Effector CD8-positive, alpha-beta T cell (primary cell): ENCODE results near the gene ACTN4.

ENCODE experiments used
- DNase-seq: peaks from one replicate; lab custom pipeline; 2025; lab: John Stamatoyannopoulos, UW

Gene ACTN4

DNA sequence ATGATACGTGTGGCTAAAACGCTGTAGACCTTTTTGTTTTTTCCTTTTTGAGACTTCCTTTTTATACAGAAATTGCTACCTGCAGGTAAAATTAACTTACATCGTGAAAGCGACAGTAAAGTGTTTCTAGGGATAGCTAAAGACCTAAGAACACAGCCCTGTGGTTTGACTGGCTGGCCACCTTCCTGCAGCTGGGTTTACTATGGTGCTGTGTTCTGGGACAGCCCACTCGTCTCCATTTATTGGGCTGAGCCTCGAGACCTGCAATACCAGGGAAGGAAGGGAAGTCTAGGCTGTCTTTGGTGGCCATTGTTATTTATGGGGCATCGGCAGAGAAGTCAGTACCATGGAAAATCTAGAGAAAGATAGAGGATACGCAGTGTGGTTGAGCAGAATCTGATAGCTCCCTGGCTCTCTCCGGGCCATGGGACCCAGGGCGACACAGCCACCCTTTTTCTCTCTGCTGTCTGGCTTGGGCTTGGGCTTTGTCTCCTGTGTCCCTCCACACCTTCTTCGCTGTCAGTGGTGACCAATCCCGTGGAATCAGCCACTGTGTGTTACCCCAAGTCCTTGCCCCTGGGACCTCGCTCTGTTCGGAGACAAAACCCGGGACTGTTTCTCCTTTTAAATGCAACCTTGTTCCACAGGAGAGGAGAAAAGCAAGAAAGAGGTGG lies 30.9 kb downstream of the ACTN4 start:
- DNase-seq: no peak

DNA sequence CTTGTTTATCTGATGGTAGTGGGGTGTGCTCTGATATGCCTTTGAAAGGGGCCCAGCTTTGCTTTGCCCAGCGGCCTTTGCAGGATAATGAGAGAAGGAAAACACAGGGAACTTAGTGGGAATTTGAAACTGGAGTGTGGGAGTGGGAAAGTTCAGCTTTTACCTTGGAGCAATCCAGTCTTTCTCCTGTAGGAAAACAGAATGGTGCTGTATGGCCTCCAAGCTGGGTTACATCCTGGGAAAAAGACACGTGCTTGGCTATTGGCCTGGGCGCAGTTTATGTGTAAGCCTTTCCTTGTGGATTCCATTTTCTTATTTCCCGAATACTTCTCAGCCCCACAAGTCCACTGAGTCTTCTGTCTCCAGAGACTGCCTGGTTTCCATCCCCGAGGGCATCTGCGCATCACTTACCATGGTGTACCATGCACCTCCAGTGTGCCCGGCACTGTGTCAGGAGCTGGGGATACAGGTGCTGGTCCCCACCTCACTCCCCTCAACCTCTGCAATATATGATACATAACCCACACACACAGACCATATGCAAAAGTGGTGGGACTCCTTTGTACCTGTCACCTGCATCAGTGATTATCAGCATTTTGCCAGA lies 31.5 kb downstream of the ACTN4 start:
- no peak for DNase-seq

DNA sequence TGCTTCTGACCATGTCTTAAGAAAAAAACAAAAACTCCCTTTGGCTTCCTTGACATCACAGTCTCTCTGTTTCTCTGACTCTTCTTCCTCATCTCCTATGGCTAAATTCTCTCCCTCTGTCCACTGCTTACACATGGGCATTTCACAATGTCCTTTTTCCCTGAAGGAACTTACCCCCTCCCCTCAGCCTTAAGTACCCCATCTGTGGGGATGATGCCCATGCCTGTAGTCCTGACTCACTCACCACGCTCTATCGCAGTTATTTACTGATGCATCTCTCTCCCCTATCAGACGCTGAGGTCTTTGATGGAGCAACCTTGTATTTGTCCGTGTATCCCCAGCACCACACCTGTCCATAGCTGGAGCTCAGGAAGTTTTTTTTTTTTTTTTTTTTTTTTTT lies 32.4 kb downstream of the ACTN4 start:
- no peak for DNase-seq

DNA sequence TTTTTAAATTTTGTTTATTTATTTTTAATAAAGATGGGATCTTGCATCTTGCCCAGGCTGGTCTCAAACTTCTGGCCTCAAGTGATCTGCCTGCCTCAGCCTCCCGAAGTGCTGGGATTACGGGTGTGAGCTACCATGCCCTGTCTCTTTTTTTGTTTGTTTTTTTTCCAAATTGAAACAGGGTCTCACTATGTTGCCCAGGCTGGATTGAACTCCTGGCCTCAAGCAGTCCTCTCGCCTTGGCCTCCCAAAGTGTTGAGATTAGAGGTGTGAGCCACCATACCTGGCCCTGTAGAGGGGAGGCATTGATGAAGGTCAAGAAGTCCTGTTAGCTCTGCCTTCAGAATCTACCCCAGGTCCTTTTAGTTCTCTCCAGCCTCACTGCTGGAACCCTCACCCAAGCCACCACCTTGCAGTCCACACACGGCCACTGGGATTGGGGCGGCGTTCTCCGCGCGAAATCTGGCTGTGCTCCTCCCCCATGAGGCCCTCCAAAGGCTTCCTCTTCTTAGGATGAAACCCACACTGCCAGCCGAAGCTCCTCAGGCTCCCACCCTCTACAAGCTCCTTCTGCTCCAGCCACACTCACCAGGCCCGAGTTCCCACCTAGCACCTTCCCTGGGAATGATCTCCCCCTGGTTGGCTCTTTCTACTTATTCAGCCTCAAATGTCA lies 34.9 kb downstream of the ACTN4 start:
- no peak for DNase-seq

DNA sequence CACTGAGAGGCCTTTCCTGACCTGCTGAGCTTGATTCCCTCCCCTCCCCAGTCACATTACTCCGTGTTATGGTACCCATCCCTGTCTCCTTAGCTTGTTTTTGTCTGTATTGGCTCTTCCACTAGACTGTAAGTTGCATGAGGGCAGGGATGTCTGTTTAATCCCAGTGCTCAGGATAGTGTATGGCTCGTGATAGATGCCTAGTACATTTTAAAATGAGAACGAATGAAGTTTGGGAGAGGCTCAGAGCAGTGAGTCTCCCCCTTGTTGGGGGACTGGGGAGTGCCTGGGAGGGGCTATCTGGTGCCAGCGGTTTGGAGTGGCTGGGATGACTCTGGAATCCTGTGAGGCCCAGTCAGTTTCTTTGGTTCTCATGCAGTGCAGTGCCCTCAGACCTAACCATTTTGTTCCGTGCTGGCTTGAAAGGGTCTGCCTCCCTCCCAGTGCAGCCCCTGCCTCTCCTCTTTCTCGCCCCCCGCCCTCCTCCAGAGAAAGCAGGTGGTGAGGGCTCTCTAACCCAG lies 35.5 kb downstream of the ACTN4 start:
- DNase-seq: no peak

DNA sequence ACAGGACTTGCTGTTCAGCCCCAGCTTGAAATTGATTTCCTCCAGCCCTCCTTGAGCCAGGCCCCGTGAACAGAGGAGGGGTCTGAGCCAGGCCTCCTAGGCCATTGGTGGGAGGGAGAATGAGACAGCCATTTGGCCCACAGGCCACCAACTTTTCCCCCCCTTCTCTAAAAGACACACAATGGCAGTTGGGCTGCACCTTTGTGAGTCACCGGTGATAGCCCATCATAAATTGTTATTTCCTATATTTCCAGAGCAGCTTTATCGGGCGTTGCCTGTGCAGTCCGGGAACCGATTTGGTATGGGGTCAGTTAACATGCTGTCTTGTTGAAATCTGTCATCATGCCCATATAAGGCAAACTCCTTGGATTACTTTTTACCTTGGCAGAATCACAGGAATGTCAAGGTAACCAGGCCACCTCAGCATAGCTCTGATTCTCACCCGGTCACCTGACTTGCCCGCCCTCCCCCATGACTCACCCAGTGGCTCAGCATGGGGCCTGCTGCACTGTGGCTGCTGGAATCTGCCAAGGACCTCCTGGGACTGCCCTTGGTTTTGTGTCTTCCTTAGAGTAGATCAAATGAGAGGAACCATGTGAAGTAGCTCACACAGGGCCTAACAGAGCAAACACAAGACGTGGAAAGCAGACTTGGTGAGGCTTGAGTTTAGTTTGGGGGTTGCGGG lies 36.1 kb downstream of the ACTN4 start:
- no peak for DNase-seq

DNA sequence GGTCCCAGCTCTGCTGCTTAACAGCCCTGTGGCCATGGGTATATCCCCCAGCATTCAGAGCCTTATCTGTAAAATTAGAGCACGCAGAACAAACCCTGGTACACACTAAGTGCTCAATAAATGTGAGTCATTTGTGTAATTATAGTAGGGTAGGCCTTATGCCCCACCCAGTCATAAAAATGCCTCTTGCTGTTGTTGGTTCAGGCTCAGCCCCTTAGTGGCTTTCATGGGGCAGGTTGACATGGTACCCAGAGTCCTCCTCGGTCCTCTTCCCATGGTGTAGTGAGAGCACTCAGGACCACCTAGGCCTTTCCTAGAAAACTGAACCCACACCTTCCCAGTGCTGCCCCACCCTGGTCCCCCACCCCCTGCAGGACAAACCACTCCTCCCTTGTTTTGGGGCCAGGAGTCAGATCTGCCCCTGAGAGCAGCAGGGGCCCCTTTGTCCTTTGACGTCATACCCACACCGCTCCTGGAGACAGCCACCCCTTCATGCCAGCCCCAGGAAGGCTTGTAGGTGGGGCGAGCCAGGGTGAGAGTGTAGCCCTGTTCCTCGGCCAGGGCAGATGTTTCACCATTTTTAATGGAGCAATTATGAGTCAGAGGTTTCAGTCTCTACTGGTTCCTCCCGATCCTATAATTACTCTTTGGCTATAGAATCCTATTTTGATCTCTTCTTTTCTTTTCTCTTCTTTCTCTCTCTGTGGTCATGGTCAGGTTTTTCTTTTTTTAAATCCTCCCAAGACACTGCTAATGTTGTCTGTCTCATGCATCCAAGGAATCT lies 36.8 kb downstream of the ACTN4 start:
- no peak for DNase-seq

DNA sequence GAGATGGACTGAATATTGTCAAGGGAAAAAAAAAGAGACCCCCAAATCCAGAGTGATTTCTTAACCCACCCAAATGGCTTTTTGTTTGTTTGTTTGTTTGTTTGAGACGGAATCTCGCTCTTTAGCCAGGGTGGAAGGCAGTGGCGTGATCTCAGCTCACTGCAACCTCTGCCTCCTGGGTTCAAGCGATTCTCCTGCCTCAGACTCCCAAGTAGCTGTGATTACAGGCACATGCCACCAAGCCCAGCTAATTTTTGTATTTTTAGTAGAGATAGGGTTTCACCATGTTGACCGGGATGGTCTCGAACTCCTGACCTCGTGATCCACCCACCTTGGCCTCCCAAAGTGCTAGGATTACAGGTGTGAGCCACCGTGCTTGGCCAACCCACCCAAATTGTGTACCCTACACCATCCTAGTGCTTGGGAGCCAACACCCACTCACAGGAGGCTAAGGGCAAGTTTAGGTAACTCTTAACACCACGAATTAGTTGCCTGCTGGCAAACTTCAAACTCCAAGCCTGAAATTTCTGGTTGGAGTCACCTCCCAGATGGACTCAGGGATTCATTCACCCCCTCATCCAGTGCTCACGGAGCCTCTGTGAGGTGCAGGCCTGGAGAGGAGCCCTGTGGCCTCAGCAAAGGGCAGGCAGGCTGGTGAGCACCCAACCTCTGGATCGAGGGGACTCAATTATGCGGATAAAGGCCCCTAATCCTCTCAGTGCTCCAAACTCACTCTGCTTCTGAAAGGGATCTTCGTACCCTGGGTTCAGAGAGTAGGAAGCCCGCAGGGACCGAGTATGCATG lies 37.6 kb downstream of the ACTN4 start:
- DNase-seq: no peak

DNA sequence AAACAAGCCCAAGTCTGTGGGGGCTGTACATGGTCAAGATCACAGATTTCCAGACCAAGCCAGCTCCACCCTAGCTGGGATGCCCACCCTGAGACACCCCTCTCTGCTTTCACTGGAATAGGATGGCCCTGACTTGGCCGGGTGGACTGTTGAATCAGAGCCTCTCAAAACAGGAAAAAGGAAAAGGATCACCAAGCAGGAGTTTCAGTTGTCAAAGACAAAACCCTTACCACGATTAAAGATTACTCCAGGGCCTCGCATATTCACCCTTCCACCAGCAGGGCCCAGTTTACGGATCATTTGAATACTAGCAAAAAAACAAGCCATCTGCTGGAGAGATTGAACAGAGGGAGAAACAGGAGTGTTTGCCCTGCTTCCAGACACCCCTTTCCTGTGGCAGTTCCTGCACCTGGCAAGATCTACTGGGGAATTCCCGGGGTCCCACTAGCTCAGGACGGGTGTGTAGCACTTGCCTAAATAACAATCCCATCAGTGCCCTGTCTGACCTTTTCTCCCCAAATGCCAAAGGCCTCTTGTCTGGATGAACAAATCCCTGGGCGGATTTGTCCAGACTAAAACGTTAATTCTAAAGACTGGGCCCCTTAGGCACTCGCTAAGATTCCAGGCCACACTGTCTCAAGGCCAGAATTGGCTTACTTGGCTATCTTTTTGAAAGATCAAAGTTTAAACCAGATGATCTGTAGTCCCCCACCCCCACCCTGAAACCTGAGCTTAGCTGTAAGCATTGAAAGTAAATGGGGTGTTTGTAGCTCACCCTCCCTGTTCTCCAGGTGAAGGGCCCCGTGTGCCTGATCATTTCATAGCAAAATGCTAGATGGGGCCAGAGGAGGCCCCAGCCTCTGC lies 38.4 kb downstream of the ACTN4 start:
- DNase-seq: no peak

DNA sequence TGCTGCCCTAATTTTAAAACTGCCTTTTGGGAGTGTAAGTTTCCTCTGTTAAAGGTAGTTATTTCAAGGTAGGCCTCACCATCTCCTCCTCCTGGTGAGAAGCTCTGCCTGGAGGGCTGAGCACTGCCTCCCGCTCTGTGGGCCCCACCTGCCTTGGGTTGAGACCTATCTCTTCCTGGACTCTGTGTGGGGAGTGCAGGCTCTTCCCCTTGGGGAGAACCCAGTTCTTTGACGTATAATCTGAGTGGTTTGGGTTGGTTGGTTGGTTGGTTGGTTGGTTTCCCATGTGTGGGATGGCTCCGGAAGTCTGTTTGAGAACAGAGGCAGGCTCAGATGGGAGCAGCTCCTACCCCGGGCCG lies 39.1 kb downstream of the ACTN4 start:
- no peak for DNase-seq

DNA sequence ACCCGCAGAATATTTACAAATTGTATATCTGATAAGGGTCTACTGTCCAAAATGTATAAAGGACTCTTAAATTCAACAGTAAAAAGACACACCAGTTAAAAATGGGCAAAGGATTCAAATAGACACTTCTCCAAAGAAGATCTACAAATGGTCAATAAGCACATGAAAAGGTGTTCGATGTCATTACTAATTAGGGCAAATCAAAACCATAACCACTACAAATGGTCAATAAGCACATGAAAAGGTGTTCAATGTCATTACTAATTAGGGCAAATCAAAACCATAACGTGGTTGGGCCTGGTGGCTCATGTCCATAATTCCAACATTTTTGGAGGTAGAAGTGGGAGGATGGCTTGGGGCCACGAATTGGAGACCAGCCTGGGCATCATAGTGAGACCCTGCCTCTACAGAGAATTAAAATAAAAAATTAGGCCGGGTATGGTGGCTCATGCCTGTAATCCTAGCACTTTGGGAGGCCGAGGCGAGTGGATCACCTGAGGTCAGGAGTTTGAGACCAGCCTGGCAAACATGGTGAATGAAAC lies 40.5 kb downstream of the ACTN4 start:
- DNase-seq: no peak

DNA sequence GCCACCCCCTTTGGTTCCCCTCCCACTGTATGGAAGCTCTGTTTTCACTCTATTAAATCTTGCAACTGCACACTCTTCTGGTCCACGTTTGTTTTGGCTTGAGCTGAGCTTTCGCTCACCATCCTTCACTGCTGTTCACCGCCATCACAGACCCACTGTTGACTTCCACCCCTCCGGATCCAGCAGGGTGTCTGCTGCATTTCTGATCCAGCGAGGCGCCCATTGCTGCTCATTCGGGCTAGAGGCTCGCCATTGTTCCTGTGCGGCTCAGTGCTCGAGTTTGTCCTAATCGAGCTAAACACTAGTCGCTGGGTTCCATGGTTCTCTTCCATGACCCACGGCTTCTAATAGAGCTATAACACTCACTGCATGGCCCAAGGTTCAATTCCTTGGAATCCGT lies 42.7 kb downstream of the ACTN4 start:
- DNase-seq: no peak

DNA sequence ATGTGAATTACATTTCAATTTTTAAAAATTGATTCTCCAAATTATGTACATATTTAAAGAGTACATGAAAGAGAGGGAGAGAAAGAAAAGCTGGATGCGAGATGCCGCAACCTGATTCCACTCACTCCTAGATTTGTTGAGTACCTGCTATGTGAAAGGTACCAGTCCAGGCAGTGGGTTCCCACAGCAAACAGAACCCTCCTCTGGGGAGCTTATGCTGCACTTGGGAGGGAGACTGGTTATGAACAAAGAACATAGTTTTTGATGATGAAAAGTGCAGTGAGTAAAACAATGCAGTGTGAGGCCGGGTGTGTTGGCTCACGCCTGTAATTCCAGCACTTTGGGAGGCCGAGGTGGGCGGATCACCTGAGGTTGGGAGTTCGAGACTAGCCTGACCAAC lies 43.4 kb downstream of the ACTN4 start:
- no peak for DNase-seq

DNA sequence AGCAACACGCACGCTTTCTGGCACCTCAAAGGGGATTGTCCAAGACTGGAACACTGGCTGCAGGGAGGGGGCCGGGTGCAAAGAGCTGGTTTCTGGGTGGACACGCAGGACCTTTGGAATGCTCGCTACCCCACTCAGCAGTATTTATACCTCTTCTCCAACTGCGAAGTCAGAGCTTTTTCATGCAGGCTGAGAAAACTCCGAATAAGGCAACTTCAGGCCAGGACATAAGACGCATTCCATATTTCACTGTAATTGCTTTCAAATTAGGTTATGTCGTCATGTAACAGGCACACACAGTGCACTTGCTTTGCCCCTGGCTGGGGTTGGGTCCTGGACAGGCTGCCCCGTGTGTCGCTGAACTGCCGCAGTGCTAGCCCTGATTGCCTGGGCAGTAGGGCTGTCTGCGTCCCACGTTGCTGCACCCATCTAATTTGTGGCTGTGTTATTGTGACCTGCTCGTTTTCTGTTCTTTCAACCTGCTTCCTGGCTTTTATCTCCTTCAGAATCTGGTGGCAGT lies 44.5 kb downstream of the ACTN4 start:
- no peak for DNase-seq

DNA sequence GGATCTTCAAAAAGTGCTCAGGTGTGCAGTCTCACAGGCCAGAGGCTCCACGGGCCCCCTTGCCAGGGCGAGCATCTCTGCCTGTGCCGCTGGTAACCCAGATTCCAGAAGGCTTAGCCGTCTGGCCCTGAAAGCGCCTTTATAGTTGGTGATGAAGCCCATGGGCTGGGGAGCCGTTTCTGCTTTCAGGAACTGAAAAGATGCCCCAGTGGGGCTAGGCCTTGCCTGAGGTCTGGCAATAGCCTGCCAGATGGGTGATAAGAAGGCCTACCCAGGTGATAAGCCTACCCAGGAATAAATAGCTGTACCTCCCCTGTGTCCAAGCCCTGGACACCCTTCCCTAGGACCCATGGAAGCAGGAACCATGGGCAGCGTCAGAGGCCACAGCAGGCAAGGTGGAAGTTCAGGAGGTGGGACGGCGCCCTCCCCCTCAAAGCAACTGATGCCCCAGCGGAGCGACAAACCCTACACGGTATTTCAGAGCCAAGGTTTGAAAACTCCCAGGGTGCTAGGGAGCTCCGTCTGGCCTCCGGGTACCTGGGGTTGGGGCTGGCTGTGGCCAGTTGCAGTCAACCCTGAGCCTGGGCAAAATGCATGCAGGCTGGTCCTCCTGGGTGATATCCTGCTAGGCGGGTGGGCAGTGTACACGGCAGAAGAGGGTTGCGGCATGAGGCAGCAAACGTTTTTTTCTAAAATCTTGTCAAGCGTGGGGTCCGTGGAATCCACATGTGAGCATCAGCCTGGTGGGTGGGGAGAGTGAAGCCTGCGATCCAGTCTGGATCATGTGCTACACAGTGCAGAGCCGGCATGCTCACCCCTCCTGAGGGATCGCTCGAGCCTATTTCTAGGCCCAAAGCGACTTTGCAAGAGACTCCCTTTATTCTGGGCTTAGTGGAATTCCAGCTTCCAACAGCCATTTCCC lies 45.3 kb downstream of the ACTN4 start:
- no peak for DNase-seq

DNA sequence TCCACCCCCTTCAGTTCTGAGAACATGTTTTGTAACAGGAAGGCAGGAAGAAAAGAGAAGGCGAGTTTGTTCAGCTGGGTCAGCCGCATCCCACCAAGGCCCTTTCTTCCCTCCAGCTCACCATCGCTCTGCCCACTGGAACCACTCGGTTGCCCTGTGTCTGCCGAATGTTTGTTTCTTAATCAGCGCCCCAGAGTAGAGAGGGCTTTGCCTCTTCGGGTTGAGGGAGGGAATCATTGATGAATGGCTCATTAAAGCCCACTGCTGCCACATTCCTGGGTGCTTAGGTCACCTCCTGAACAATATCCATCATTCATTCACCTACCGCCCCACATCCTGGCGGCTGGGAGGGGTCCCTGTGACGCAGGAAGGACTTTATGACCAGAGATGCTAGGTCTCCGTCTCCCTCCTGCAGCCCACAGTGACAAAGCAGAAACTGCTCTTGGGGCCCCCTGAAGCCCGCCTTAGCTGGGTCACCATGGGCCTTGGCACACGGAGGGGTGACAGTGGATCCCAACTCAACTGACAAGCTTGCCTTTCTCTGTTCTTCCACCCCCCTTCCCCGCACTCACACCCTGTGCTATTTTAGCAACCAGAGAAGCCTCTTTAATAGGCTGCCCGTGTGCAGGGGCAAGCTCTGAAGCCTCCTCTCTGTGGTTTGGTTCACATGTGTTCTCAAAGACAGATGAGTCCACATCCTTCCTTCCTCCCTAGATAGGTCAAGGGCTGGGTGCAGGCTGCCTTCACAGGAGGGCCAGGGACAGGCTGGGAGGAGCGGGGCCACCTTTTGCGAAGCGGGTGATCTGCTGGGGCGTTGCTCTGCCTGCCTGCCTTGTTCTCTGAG lies 46.2 kb downstream of the ACTN4 start:
- DNase-seq: no peak

DNA sequence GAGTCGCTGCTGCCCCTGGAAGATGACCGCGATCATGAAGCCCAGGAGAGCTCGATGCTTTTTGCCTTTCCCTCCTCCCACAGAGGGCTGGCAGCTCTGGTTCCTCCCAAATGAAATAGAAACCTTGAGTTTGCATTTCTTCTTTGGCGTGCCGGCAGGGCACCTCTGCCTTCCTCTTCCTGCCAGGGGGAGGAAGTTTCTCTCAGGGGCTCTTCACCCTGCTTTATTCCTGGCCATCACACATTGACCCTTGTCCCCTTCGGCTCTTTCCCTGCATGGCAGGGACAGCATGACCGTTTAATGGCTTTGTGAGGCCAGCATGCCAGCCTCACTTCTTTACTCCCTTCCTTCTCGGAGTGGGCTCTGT lies 47.9 kb downstream of the ACTN4 start:
- DNase-seq: no peak
